Peyer's patch (tissue), 4 donors: Measurements from ENCODE around the gene CMTM7.

Experiments used
- POLR2A ChIP-seq, 2 donors: fragments of 450-650 bp; IDR thresholded peaks; one replicate each; pipeline ENCODE4 v1.5.1; 2017; ENCODE audit warnings: antibody characterized with exemption in 2 of 2, mild to moderate bottlenecking in 2 of 2, moderate library complexity in 2 of 2
- TF ChIP-seq, protein P1 (sequence below), 6 experiments: fragments of 450-650 bp in 4 of 6; fragments of 200-600 bp in 2 of 6; sonication (generic) in 1 of 6; IDR thresholded peaks; one replicate each; pipeline ENCODE4 v1.5.1; 2017 to 2019; ENCODE audit warnings: antibody characterized with exemption in 6 of 6, mild to moderate bottlenecking in 3 of 6, moderate library complexity in 1 of 6

DNA sequence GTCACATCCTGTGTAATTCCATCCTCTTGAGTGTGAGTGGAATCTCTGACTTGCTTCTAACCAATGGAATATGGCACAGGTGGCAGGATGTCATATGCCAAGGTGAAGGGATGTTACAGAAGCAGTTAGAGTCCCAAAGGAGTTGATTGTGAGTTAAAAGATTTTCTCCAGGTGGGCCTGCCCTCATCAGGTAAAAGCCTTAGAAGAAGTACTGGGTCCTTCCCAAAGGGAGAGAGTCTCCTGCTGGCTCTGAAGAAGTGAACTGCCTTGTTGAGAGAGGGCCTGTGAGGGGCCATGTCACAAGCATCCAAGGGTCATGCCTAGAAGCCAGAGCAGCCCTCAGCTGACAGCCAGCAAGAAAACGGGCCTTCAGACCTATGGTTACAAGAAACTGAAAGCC is 13.1 kb downstream of the CMTM7 start:
- TF ChIP-seq, protein P1, sequence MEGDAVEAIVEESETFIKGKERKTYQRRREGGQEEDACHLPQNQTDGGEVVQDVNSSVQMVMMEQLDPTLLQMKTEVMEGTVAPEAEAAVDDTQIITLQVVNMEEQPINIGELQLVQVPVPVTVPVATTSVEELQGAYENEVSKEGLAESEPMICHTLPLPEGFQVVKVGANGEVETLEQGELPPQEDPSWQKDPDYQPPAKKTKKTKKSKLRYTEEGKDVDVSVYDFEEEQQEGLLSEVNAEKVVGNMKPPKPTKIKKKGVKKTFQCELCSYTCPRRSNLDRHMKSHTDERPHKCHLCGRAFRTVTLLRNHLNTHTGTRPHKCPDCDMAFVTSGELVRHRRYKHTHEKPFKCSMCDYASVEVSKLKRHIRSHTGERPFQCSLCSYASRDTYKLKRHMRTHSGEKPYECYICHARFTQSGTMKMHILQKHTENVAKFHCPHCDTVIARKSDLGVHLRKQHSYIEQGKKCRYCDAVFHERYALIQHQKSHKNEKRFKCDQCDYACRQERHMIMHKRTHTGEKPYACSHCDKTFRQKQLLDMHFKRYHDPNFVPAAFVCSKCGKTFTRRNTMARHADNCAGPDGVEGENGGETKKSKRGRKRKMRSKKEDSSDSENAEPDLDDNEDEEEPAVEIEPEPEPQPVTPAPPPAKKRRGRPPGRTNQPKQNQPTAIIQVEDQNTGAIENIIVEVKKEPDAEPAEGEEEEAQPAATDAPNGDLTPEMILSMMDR (IDR thresholded peaks at IDR 0.05) = no peak
- no peak for TF ChIP-seq POLR2A (IDR thresholded peaks at IDR 0.05)
